Activated CD4-positive, alpha-beta T cell treated with anti-CD3 and anti-CD28 coated beads for 4 hours (primary cell): ENCODE results near the gene EDEM2.
"Not testable (repeated sequence)": the region's sequence is repeated elsewhere in the genome, so short reads cannot be mapped to it uniquely, and the experiment has no call there.

Experiments
- DNase-seq, 2 donors: peaks; one replicate each; pipeline ENCODE4 v3.0.0-alpha.2; 2020

Gene EDEM2

GRCh38 chr20:35168701-35169409 lies 21.7 kb upstream of the EDEM2 start:
- DNase-seq: not testable (repeated sequence)

DNA sequence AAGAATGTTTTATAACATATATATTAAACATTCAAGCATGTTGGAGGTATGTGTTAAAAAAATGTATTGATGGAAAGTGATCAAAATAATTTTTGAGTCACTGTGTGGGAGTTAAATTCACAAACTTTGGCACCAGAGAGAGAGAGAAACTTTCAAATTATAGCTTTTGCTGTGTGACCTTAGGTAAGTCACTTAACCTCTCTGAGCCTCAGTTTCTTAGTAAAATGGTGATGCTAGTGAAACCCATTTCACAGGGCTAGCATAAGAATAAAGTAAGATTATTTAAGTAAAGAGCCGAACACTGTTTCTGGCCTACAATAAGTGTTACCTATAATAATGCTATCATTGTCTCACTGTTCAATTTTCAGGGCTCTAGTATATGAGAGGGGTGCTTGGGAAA lies 20.7 kb upstream of the EDEM2 start:
- DNase-seq: no peak

- DNase-seq: no peak
These were observed 19.2 kb upstream of the EDEM2 start for GRCh38 chr20:35166242-35166830.

- DNase-seq: no peak
These were observed 18.4 kb upstream of the EDEM2 start for GRCh38 chr20:35165221-35166185.

DNA sequence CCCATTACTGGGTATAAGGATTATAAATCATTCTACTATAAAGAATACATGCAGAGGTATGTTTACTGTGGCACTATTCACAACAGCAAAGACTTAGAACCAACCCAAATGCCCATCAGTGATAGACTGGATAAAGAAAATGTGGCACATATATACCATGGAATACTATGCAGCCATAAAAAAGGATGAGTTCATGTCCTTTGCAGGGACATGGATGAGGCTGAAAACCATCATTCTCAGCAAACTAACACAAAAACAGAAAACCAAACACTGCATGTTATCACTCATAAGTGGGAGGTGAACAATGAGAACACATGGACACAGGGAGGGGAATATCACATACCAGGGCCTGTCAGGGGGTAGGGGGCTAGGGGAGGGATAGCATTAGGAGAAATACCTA lies 17.4 kb upstream of the EDEM2 start:
- DNase-seq: not testable (repeated sequence)

DNA sequence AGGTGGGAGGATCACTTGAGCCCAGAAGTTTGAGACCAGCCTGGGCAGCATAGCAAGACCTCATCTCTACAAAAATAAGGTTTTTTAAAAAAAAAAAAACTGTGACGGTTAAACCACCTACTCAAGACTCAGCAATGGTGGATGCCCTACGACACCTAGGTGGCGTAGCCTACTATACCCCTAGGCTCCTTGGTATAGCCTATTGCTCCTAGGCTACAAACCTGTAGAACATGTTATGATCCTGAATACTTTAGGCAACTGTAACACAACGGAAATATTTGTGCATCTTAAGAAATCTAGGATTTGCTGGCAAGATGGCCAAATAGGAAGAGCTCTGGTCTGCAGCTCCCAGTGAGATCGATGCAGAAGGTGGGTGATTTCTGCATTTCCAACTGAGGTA lies 13.2 kb upstream of the EDEM2 start:
- not testable (repeated sequence) for DNase-seq

- no peak for DNase-seq
These were observed 9.8 kb upstream of the EDEM2 start for GRCh38 chr20:35156978-35157377.

DNA sequence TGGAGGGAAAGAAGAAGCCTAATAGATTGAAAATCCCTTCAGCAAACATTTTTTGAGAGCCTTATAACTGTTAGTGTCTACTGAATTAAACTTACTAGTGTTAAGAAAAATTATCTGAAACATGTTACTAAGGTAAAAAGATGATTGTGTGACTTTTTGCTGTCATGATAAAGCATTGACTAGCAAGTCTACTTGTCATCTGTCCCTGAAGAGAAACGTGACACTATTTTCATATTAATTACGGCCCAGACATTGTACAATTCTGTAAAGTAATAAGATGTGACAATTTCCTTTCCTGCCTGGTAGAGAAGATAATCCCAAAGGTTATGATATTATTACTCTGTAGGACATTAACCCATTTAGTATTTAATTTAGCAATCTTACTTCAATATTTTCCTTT lies 8.8 kb upstream of the EDEM2 start:
- DNase-seq: no peak

DNA sequence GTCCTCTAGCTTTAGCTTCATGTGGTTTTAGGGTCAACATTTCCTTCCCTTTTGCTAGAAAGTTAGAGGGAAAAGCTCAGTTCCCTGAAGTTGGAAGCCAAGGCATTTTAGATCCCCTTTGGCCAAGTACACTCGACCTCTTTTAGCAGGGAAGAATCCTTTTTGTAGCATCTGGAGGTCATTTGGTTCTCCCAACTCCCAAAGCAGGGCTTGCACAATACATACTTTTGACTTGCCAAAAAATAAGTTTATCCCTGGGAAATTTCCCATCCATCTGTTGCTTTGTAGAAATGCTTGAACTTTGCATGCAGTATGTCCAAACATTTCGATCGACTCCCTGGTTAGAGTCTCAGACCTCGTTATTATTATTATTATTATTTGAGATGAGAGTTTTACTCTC lies 4.6 kb upstream of the EDEM2 start:
- DNase-seq: no peak

GRCh38 chr20:35150846-35151579 lies 3.9 kb upstream of the EDEM2 start:
- DNase-seq: no peak

GRCh38 chr20:35147575-35148071 lies 487 bp upstream of the EDEM2 start:
- DNase-seq: peak in 1 of 2 donors; percentile 16

GRCh38 chr20:35146299-35146919 lies 727 bp downstream of the EDEM2 start:
- DNase-seq: peak in 1 of 2 donors; percentile 29

- peak; percentile 7 to 31 for DNase-seq
These were observed 2.0 kb downstream of the EDEM2 start for GRCh38 chr20:35145141-35145564.

DNA sequence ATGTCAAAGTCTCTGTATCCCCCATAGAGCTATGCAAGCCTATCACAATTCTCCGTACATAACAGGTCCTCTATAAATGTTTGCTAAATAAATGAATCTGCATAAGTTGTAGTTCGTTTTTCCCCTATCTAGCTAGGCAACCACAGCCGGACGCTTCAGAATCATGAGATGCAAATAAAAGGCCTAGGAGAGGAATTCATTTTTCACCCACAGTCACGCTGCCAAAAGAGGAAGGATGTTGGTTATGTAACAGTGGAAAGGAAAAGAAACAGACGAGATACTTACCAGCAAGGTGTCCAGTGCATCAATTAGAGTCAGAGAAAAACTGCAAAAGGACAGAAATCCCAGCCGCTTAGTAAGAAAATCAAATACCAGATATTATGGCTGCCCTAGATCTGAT lies 2.4 kb downstream of the EDEM2 start:
- no peak for DNase-seq

DNA sequence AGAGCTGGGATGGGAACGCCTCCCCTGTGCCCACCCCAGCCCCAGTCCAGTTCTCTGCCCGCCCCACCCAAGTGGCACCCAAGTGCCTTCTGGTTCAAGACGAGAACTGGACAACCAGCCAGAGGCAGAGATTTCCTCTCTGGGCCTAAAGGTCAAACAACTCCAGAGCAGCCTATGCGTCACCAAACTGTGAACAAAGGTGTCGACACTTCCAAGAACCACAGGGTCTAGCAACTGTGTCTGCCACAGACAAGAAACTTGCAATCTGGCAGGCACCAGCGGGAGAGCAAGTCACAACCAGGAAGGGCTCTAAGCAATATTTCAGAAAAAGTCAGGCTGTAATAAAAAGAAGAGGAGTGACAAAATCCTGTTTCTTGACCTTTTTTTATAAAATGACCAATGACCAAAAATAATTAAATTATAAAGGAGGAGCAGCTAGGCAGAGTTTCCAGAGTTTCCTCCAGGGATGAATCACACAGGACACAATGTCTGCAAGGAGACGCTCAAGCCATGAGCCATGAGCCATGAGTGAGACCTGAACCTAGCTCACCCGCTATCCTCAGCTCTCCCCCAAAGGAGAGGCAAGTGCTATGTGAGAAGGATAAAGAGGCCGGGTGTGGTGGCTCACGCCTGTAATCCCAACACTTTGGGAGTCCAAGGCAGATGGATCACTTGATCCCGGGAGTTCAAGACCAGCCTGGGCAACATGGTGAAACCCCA lies 11.1 kb downstream of the EDEM2 start:
- no peak for DNase-seq

DNA sequence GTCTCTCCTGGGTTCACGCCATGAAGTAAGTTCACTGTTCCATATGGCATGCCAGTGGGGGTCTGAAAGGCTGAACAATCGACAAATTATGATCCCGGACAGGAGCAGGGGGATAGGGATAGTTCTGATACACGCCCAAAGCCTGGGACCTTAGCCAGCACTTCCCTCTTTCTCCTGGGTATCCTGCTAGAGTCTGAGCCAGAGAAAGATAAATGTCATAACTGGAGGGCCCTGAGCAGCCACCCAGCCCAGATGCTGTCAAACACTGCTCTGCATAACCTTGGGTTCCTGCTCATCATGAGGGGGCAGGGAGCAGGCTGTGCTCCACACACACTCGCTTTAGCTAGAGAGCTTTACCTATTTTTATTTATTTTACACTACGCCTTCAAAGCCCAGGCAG lies 12.3 kb downstream of the EDEM2 start:
- no peak for DNase-seq

GRCh38 chr20:35134472-35134871 lies 12.7 kb downstream of the EDEM2 start:
- DNase-seq: no peak

DNA sequence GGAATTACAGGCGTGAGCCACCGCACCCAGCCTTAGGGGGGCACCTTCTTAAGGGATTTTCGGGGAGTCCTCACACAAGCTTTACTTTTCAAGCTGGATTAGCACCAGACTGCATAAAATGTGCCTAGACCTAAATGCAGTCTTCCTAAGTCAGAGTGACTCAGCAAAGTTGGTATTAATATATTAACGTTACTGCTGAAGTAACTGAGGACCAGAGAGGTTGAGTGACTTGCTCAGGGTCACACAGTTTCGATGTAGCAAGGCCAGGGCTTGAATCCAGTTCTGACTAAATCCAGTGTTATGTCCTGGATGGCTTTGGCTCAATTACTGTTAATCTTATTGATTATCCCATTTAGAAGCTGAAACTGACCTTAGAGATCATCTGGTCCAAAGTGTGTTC lies 13.4 kb downstream of the EDEM2 start:
- no peak for DNase-seq

DNA sequence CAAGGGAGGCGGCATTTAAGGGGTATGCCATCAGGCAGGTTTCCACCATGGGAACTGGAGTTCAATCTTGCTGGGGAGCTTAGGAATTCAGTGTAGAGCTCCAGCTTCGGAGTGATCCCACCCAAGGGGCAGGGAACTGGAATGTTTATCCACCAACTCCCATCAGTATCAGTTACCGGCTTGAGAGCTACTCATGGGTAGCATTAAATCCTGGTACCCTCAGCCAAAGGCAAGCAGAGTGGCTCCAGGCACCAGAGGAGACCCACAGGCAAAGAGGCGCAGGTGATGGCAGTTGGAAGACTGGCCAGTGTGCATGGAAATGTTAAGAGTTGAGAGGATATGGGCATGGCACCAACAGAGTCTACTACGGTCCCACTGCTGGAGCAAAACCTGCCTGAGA lies 14.1 kb downstream of the EDEM2 start:
- DNase-seq: no peak

- DNase-seq: no peak
These were observed 15.2 kb downstream of the EDEM2 start for GRCh38 chr20:35131934-35132333.

DNA sequence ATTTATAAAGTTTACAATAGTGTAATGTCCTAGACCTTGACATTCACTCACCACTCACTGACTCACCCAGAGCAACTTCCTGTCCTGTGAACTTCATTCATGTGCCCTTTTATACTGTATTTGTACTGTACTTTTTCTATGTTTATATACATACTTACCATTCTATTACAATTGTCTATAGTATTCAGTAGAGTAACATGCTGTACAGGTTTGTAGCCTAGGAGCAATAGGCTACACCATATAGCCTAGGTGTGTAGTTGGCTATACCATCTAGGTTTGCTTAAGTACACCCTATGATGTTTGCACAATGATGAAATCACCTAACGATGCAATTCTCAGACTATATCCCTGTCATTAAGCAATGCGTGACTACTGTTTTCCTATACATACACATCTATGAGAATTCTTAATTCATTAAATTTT lies 17.5 kb downstream of the EDEM2 start:
- DNase-seq: no peak

GRCh38 chr20:35125753-35126152 lies 21.4 kb downstream of the EDEM2 start:
- no peak for DNase-seq
